ENCODE data around the gene CNTN4. TPM values are rescaled to one million over a fixed set of nuclear protein-coding genes. Genes with fewer than 3 reads are reported as not detected.

CNTN4 gene
- total and polyA plus RNA-seq, 2 experiments from 2014 or later = 0.91 to 4.0 TPM

DNA sequence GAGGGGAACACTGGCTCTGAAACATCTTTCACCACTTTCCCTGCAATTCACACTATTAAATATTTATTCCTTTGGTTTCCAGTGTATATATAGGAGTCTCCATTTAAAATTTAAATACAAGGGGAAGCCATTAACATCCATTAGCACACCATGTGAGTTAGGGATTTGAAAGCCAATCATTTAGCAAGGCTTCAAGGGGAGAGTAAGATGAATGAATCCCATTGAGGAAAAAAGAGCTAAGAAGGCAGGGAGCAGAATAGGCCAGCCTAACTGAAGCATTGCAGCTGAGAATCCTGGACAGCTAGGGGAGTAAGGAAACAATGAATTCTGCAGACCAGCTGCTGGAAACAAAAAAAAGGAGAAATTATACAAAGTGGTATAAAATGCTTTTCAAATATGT is 585.4 kb downstream of the CNTN4 start:
- Histone ChIP-seq H3K4me2 (peak overlapping the region; percentile 4; the same call in 1 of the 2 replicates), H3K9me2 (ENCODE audit: insufficient read depth) (no peaks in the 10 kb centered on the region), H3K27ac (ENCODE audit: low read depth) (no peak overlapping the region), H3K36me3 (ENCODE audit: insufficient read depth) (no peaks in the 10 kb centered on the region), H3K4me1 (ENCODE audit: insufficient read depth) (peaks cover 30% of the 10 kb centered on the region), H3F3A (replicated peaks; ENCODE audit: low read depth) (no peaks in the 10 kb centered on the region), H3K79me2 (replicated peaks; ENCODE audit: insufficient read depth) (no peaks in the 10 kb centered on the region), H3K27me3 (ENCODE audit: insufficient read depth) (no peaks in the 10 kb centered on the region), H2AFZ (no peak overlapping the region), H3K4me3 (no peak overlapping the region), H4K20me1 (replicated peaks; ENCODE audit: insufficient read depth) (no peaks in the 10 kb centered on the region)
- no peak overlapping the region for H3K27ac Mint-ChIP-seq
- H3K36me3 Mint-ChIP-seq (ENCODE audit: low read depth) = peaks cover 18% of the 10 kb centered on the region; the same call in 2 of the 3 replicates
- ATAC-seq = no peak
- H3K4me3 Mint-ChIP-seq = no peak overlapping the region
- no peaks in the 10 kb centered on the region for H3K4me1 Mint-ChIP-seq
- TF ChIP-seq, protein P1, sequence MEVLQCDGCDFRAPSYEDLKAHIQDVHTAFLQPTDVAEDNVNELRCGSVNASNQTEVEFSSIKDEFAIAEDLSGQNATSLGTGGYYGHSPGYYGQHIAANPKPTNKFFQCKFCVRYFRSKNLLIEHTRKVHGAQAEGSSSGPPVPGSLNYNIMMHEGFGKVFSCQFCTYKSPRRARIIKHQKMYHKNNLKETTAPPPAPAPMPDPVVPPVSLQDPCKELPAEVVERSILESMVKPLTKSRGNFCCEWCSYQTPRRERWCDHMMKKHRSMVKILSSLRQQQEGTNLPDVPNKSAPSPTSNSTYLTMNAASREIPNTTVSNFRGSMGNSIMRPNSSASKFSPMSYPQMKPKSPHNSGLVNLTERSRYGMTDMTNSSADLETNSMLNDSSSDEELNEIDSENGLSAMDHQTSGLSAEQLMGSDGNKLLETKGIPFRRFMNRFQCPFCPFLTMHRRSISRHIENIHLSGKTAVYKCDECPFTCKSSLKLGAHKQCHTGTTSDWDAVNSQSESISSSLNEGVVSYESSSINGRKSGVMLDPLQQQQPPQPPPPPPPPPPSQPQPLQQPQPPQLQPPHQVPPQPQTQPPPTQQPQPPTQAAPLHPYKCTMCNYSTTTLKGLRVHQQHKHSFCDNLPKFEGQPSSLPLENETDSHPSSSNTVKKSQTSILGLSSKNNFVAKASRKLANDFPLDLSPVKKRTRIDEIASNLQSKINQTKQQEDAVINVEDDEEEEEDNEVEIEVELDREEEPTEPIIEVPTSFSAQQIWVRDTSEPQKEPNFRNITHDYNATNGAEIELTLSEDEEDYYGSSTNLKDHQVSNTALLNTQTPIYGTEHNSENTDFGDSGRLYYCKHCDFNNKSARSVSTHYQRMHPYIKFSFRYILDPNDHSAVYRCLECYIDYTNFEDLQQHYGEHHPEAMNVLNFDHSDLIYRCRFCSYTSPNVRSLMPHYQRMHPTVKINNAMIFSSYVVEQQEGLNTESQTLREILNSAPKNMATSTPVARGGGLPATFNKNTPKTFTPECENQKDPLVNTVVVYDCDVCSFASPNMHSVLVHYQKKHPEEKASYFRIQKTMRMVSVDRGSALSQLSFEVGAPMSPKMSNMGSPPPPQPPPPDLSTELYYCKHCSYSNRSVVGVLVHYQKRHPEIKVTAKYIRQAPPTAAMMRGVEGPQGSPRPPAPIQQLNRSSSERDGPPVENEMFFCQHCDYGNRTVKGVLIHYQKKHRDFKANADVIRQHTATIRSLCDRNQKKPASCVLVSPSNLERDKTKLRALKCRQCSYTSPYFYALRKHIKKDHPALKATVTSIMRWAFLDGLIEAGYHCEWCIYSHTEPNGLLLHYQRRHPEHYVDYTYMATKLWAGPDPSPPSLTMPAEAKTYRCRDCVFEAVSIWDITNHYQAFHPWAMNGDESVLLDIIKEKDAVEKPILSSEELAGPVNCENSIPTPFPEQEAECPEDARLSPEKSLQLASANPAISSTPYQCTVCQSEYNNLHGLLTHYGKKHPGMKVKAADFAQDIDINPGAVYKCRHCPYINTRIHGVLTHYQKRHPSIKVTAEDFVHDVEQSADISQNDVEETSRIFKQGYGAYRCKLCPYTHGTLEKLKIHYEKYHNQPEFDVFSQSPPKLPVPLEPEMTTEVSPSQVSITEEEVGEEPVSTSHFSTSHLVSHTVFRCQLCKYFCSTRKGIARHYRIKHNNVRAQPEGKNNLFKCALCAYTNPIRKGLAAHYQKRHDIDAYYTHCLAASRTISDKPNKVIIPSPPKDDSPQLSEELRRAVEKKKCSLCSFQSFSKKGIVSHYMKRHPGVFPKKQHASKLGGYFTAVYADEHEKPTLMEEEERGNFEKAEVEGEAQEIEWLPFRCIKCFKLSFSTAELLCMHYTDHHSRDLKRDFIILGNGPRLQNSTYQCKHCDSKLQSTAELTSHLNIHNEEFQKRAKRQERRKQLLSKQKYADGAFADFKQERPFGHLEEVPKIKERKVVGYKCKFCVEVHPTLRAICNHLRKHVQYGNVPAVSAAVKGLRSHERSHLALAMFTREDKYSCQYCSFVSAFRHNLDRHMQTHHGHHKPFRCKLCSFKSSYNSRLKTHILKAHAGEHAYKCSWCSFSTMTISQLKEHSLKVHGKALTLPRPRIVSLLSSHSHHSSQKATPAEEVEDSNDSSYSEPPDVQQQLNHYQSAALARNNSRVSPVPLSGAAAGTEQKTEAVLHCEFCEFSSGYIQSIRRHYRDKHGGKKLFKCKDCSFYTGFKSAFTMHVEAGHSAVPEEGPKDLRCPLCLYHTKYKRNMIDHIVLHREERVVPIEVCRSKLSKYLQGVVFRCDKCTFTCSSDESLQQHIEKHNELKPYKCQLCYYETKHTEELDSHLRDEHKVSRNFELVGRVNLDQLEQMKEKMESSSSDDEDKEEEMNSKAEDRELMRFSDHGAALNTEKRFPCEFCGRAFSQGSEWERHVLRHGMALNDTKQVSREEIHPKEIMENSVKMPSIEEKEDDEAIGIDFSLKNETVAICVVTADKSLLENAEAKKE (CRISPR knock-in tag; IDR thresholded peaks at IDR 0.05) = no peak
- no peak for TF ChIP-seq CREB1 (CRISPR knock-in tag; IDR thresholded peaks at IDR 0.05; ENCODE audit: low read depth)
- TF ChIP-seq EZH2phosphoT487 (IDR thresholded peaks at IDR 0.05; ENCODE audit: unreplicated experiment) = no peak
- TF ChIP-seq JUNB (IDR thresholded peaks at IDR 0.05; ENCODE audit: unreplicated experiment) = no peak
- TF ChIP-seq, protein P2, sequence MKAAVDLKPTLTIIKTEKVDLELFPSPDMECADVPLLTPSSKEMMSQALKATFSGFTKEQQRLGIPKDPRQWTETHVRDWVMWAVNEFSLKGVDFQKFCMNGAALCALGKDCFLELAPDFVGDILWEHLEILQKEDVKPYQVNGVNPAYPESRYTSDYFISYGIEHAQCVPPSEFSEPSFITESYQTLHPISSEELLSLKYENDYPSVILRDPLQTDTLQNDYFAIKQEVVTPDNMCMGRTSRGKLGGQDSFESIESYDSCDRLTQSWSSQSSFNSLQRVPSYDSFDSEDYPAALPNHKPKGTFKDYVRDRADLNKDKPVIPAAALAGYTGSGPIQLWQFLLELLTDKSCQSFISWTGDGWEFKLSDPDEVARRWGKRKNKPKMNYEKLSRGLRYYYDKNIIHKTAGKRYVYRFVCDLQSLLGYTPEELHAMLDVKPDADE (IDR thresholded peaks at IDR 0.05) = no peak
- TF ChIP-seq EZH2 (IDR thresholded peaks at IDR 0.05; ENCODE audit: low read depth, unreplicated experiment) = no peak
- no peak for TF ChIP-seq ZNF331 (CRISPR knock-in tag; IDR thresholded peaks at IDR 0.05; ENCODE audit: low read depth)
- no peak for TF ChIP-seq POLR2AphosphoS5 (IDR thresholded peaks at IDR 0.05; ENCODE audit: low read depth)
- TF ChIP-seq STAT1 (IDR thresholded peaks at IDR 0.05; ENCODE audit: unreplicated experiment) = no peak
- no peak for TF ChIP-seq ZNF114 (CRISPR knock-in tag; IDR thresholded peaks at IDR 0.05)
- TF ChIP-seq, protein P3, sequence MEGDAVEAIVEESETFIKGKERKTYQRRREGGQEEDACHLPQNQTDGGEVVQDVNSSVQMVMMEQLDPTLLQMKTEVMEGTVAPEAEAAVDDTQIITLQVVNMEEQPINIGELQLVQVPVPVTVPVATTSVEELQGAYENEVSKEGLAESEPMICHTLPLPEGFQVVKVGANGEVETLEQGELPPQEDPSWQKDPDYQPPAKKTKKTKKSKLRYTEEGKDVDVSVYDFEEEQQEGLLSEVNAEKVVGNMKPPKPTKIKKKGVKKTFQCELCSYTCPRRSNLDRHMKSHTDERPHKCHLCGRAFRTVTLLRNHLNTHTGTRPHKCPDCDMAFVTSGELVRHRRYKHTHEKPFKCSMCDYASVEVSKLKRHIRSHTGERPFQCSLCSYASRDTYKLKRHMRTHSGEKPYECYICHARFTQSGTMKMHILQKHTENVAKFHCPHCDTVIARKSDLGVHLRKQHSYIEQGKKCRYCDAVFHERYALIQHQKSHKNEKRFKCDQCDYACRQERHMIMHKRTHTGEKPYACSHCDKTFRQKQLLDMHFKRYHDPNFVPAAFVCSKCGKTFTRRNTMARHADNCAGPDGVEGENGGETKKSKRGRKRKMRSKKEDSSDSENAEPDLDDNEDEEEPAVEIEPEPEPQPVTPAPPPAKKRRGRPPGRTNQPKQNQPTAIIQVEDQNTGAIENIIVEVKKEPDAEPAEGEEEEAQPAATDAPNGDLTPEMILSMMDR (conservative IDR thresholded peaks at IDR 0.05; ENCODE audit: low read depth in 2 of 2) = no peak
- TF ChIP-seq NANOG (IDR thresholded peaks at IDR 0.05; ENCODE audit: borderline replicate concordance) = no peak
- TF ChIP-seq, protein P4, sequence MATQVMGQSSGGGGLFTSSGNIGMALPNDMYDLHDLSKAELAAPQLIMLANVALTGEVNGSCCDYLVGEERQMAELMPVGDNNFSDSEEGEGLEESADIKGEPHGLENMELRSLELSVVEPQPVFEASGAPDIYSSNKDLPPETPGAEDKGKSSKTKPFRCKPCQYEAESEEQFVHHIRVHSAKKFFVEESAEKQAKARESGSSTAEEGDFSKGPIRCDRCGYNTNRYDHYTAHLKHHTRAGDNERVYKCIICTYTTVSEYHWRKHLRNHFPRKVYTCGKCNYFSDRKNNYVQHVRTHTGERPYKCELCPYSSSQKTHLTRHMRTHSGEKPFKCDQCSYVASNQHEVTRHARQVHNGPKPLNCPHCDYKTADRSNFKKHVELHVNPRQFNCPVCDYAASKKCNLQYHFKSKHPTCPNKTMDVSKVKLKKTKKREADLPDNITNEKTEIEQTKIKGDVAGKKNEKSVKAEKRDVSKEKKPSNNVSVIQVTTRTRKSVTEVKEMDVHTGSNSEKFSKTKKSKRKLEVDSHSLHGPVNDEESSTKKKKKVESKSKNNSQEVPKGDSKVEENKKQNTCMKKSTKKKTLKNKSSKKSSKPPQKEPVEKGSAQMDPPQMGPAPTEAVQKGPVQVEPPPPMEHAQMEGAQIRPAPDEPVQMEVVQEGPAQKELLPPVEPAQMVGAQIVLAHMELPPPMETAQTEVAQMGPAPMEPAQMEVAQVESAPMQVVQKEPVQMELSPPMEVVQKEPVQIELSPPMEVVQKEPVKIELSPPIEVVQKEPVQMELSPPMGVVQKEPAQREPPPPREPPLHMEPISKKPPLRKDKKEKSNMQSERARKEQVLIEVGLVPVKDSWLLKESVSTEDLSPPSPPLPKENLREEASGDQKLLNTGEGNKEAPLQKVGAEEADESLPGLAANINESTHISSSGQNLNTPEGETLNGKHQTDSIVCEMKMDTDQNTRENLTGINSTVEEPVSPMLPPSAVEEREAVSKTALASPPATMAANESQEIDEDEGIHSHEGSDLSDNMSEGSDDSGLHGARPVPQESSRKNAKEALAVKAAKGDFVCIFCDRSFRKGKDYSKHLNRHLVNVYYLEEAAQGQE (IDR thresholded peaks at IDR 0.05; ENCODE audit: unreplicated experiment) = no peak
- DNase-seq (ENCODE audit: low spot score) = peak; percentile 23
- peaks cover 97% of the 10 kb centered on the region for H3K9me3 Mint-ChIP-seq
- H3K27me3 Mint-ChIP-seq (ENCODE audit: insufficient read depth, low read depth, poor library complexity) = no peaks in the 10 kb centered on the region

Measured in GM23338 (cell line).